GM19397 (cell line): ENCODE measurements around the gene RALBP1.
"Not testable (repeated sequence)": the region's sequence is repeated elsewhere in the genome, so short reads cannot be mapped to it uniquely, and the experiment has no call there.

Experiments
- ATAC-seq: cut with Tn5 transposase; IDR thresholded peaks from one replicate; pipeline ENCODE4 v1.9.1; 2021; ENCODE audit warnings: mild to moderate bottlenecking, moderate library complexity; ENCODE audit not compliant: unreplicated experiment

Gene RALBP1

DNA sequence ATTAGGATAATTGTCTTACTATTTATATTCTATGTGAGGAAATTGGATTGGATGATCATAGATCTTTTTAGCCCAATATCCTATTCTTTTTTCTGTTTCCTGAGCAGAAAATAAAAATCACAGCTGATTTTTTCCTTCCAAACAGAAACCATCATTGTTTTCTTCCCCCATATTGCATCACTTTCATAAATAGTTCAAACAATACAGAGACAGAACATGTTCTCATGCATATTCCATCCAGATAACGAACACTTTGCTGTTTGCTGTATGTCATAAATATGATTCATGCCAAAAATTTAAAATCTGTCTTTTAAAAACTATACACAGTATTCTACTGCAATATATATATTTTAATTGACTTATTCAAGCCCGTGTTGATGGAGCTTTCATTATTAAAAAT lies 22.0 kb upstream of the RALBP1 start:
- ATAC-seq: no peak

GRCh38 chr18:9454061-9454703 lies 21.1 kb upstream of the RALBP1 start:
- ATAC-seq: no peak

GRCh38 chr18:9455718-9456511 lies 19.4 kb upstream of the RALBP1 start:
- ATAC-seq: no peak

DNA sequence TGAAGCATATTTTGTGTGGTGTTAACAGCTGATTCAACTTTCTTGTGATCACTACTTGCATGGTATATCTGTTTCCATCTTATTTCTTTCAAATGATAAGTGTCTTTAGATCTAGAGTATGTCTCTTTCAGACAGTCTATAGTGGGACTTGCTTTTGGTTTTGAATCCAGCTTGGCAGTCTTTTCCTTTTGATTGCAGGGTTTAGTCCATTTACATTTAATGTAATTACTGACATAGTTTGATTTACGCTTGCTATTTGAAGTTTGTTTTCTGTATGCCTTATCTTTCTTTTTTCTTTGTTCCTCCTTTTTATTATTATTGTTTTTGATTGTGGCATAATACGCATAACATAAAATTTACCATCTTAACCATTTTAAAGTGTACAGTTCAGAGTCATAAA lies 9.2 kb upstream of the RALBP1 start:
- no peak for ATAC-seq

- ATAC-seq: no peak
Observed at GRCh38 chr18:9466846-9467245, 8.5 kb upstream of the RALBP1 start.

DNA sequence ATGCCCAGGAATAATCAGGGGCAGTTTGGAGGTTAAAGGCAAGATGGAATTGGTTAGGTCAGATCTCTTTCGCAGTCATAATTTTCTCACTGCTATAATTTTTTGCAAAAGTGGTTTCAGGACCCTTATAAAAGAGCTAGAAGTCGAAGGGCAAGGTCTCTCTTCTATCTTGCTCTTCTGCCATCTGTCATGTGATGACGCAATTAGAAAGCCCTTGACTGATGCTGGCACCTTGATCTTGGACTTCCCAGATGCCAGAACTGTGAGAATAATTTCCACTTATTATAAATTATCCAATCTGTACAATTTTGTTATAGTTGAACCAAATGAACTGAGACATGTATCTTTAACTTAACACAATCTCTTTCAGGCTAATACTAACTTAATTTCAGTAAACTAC lies 6.3 kb upstream of the RALBP1 start:
- no peak for ATAC-seq

- no peak for ATAC-seq
Observed at GRCh38 chr18:9469685-9470084, 5.6 kb upstream of the RALBP1 start.

DNA sequence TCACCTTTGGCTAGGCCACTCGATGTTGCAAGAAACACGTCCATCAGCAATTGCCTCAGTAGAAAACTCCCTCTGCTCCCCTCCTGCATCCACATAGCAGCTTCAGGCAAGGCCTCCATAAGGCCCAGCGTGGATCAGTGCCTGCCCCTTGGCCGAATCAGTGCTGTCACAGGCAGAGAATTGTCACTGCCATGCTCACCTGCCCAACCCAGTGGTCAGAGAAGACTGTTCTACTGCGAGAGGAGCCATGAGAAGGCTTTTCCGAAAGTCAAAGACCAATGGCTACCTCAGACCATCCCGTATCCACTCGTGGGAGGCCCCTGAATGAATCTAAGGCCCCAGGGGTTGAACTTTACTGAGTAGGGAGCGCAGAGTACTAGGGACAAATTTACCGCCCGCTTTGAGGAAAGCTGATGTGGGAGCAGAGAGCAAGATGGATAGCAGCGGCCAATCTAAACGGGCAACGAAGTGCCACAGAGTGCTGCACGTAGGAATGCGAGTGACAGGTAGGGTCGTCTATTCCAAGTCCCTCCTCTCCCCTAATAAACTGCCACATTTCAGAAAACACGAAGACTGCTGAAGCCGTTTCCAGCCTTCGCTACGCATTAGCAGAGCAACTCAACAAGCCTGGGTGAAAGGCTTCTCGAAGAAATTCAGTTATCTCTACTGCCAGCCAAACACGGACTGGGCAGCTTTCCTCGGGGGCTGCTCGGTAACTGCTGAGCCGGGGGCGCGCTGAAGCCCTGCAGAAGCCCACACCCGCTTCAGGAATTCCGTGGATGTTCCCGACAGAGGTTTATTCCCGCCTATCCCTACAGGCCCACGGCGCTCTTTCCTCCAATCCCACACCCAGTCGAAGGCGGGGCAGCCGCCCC lies 968 bp upstream of the RALBP1 start:
- ATAC-seq: no peak

- no peak for ATAC-seq
Observed at GRCh38 chr18:9475643-9476591, 604 bp downstream of the RALBP1 start.

DNA sequence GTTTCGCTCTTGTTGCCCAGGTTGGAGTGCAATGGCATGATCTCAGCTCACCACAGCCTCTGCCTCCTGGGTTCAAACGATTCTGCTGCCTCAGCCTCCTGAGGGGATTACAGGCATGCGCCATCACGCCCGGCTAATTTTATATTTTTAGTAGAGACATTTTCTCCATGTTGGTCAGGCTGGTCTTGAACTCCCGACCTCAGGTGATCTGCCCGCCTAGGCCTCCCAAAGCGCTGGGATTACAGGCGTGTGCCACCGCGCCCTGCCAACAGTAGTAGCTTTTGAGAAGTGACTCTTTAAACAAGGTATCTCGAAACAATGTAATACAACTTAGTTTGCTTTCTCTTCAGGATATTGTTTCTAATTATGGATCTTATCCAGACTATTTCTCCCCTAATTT lies 1.6 kb downstream of the RALBP1 start:
- ATAC-seq: not testable (repeated sequence)

- no peak for ATAC-seq
Observed at GRCh38 chr18:9477509-9477908, 2.2 kb downstream of the RALBP1 start.

GRCh38 chr18:9478545-9478944 lies 3.2 kb downstream of the RALBP1 start:
- ATAC-seq: no peak

DNA sequence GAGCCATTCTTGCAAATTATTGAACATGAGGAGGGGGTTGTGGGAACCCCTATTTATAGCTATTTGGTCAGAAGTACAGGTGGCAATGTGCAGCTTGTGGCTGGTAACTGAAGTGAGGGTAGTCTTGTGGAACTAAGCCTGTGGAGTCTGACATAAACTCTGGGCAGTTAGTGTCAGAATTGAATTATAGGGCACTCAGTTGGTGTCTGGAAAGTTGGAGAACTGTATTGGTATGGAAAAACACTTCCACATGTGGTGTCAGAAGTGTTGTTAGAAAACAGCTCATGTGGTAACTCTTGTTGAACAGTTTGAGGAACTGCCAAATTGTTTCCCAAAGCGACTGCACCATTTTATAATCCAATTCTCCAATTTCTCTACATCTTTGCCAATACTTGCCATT lies 7.5 kb downstream of the RALBP1 start:
- peak; percentile 69 for ATAC-seq

- no peak for ATAC-seq
Observed at GRCh38 chr18:9483526-9483925, 8.2 kb downstream of the RALBP1 start.

DNA sequence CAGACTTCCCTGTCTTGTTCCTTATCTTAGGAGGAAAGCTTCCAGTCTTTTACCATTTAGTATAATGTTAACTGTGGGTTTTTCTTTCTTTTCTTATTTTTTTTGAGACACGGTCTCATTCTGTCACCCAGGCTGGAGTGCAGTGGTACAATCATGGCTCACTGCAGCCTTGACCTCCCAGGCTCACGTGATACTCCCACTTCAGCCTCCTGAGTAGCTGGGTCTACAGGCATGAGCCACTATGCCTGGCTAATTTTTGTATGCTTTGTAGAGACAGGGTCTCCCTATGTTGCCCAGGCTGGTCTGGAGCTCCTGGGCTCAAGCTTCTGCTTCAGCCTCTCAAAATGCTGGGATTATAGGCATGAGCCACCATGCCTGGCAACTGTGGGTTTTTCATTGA lies 9.5 kb downstream of the RALBP1 start:
- not testable (repeated sequence) for ATAC-seq

- no peak for ATAC-seq
Observed at GRCh38 chr18:9488538-9488937, 13.2 kb downstream of the RALBP1 start.

DNA sequence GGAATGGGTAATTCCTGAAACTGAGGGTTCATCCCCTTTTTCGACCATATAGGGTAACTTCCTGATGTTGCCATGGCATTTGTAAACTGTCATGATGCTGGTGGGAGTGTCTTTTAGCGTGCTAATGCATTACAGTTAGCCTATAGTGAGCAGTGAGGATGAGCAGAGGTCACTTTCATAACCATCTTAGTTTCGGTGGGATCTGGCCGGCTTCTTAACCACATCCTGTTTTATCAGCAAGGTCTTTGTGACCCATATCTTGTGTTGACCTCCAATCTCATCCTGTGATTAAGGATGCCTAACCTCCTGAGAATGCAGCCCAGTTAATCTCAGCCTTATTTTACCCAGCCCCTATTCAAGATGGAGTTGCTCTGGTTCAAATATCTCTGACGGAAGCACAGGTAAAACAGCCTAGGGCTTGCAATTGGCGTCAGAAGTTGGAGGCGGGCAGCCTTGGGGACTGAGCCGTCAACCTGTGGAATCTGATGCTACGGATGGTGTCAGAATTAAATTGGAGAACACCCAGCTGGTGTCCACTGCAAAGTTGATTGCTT lies 19.5 kb downstream of the RALBP1 start:
- ATAC-seq: peak; percentile 91

DNA sequence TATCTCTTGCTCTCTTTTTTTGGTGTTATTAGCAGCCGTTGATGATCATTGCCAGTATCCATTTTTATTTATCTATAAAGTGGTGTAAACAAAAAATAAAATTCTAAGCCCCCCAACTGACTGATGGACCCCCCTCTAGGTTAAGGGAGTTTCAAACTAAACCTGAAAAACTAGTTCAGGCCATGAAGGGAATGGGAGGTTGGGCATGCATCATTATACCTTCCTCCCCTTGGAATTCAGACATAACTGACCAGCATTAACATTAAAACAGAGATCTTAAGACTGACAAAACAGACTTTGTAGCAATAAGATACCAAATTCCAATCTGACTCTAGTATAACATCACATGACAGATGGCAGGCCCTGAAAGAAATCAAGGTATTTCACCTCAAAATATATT lies 20.2 kb downstream of the RALBP1 start:
- ATAC-seq: no peak

GRCh38 chr18:9495916-9496705 lies 20.8 kb downstream of the RALBP1 start:
- no peak for ATAC-seq
